GM23338 (cell line): ENCODE results near the gene ZPBP. TPM values are rescaled to one million over a fixed set of nuclear protein-coding genes. Genes with fewer than 3 reads are reported as not detected.

Experiments used
- ATAC-seq: fragments of 200-7000 bp; cut with Tn5 transposase; 3 replicates; pipeline ENCODE4 v1.9.1; 2020
- DNase-seq: peaks from one replicate; pipeline ENCODE4 v3.0.0-alpha.2; 2015; ENCODE audit warnings: low spot score
- H2AFZ ChIP-seq: fragments of 200-600 bp; sonication (generic); 2 replicates; pipeline ENCODE4 v1.8.0; 2016; ENCODE audit warnings: antibody characterized with exemption, mild to moderate bottlenecking, moderate library complexity
- H3F3A ChIP-seq: fragments of 200-600 bp; sonication (generic); replicated peaks from 2 replicates; pipeline ENCODE4 v1.8.0; 2017; ENCODE audit warnings: antibody characterized with exemption, mixed run types, low read depth
- H3K27ac ChIP-seq: fragments of 200-600 bp; sonication (generic); 2 replicates; pipeline ENCODE4 v1.6.1; 2016; ENCODE audit warnings: low read depth
- H3K27me3 ChIP-seq: fragments of 200-600 bp; sonication (generic); 2 replicates; pipeline ENCODE4 v1.8.0; 2016; ENCODE audit warnings: mild to moderate bottlenecking, mixed run types, moderate library complexity; ENCODE audit not compliant: insufficient read depth
- H3K36me3 ChIP-seq: fragments of 200-600 bp; sonication (generic); 2 replicates; pipeline ENCODE4 v1.8.0; 2016; ENCODE audit warnings: mild to moderate bottlenecking; ENCODE audit not compliant: insufficient read depth
- H3K4me1 ChIP-seq: fragments of 200-600 bp; sonication (generic); 2 replicates; pipeline ENCODE4 v1.8.0; 2016; ENCODE audit warnings: mild to moderate bottlenecking, moderate library complexity; ENCODE audit not compliant: insufficient read depth
- H3K4me2 ChIP-seq: fragments of 200-600 bp; sonication (generic); 2 replicates; pipeline ENCODE4 v1.7.1; 2017; ENCODE audit warnings: mixed run types
- H3K4me3 ChIP-seq: fragments of 200-600 bp; sonication (generic); 2 replicates; pipeline ENCODE4 v1.6.1; 2016; ENCODE audit warnings: mixed run types
- H3K79me2 ChIP-seq: fragments of 200-600 bp; sonication (generic); replicated peaks from 2 replicates; pipeline ENCODE4 v1.8.0; 2017; ENCODE audit warnings: mild to moderate bottlenecking; ENCODE audit not compliant: insufficient read depth
- H3K9me2 ChIP-seq: fragments of 200-600 bp; sonication (generic); 2 replicates; pipeline ENCODE4 v1.8.0; 2017; ENCODE audit not compliant: insufficient read depth
- H4K20me1 ChIP-seq: fragments of 200-600 bp; sonication (generic); replicated peaks from 2 replicates; pipeline ENCODE4 v1.8.0; 2017; ENCODE audit warnings: mild to moderate bottlenecking; ENCODE audit not compliant: insufficient read depth
- H3K27ac Mint-ChIP-seq: 2 replicates; pipeline ENCODE4 v1.8.0; 2020; ENCODE audit warnings: inconsistent platforms, mild to moderate bottlenecking, moderate library complexity, mixed read lengths
- H3K27me3 Mint-ChIP-seq: 3 replicates; pipeline ENCODE4 v1.8.0; 2022; ENCODE audit warnings: low read depth, mild to moderate bottlenecking, moderate library complexity, mixed read lengths, inconsistent platforms; ENCODE audit not compliant: insufficient read depth, poor library complexity
- H3K36me3 Mint-ChIP-seq: 3 replicates; pipeline ENCODE4 v1.8.0; 2021; ENCODE audit warnings: low read depth, mild to moderate bottlenecking, inconsistent platforms, moderate library complexity, mixed read lengths
- H3K4me1 Mint-ChIP-seq: 3 replicates; pipeline ENCODE4 v1.8.0; 2020; ENCODE audit warnings: mild to moderate bottlenecking, inconsistent platforms, mixed read lengths
- H3K4me3 Mint-ChIP-seq: 3 replicates; pipeline ENCODE4 v1.8.0; 2021; ENCODE audit warnings: moderate library complexity, mild to moderate bottlenecking, inconsistent platforms, mixed read lengths
- H3K9me3 Mint-ChIP-seq: 3 replicates; pipeline ENCODE4 v1.8.0; 2020; ENCODE audit warnings: moderate library complexity, mild to moderate bottlenecking, inconsistent platforms, mixed read lengths
- CREB1 ChIP-seq: fragments of 250-450 bp; sonication (Bioruptor Pico); IDR thresholded peaks from 2 replicates; pipeline ENCODE4 v1.5.0; 2020; ENCODE audit warnings: low read depth, mild to moderate bottlenecking, moderate library complexity
- EZH2 ChIP-seq: fragments of 200-600 bp; sonication (generic); IDR thresholded peaks from one replicate; pipeline ENCODE4 v1.8.0; 2017; ENCODE audit warnings: antibody characterized with exemption, mild to moderate bottlenecking, low read depth; ENCODE audit not compliant: unreplicated experiment
- POLR2AphosphoS5 ChIP-seq: IDR thresholded peaks from 2 replicates; pipeline ENCODE4 v1.6.1; 2016; ENCODE audit warnings: antibody characterized with exemption, low read depth
- STAT1 ChIP-seq: IDR thresholded peaks from one replicate; pipeline ENCODE4 v1.6.1; 2016; ENCODE audit warnings: antibody characterized with exemption; ENCODE audit not compliant: unreplicated experiment
- ZNF331 ChIP-seq: fragments of 250-450 bp; sonication (Bioruptor Pico); IDR thresholded peaks from 2 replicates; pipeline ENCODE4 v1.5.0; 2020; ENCODE audit warnings: low read depth, mild to moderate bottlenecking, moderate library complexity
- polyA plus RNA-seq: library from polyadenylated mRNA; unstranded; fragments of >200 nt; fragmentation: Nextera tagmentation; extraction: Ambion mirVana; gene quantifications from 2 replicates; pipeline ENCODE4 v1.2.1, GENCODE V29; 2016
- total RNA-seq: library from RNA; depleted of rRNA; stranded (reverse); fragments of >200 nt; shearing (Covaris generic); gene quantifications from 2 replicates; pipeline ENCODE4 v1.2.3, GENCODE V29; 2014; rRNA removed

Gene ZPBP
- total and polyA plus RNA-seq, 2 experiments from 2014 or later = not detected

- no peaks in the 10 kb centered on the region for H3K27me3 Mint-ChIP-seq
- H3K4me1 Mint-ChIP-seq = peaks cover 4% of the 10 kb centered on the region
- no peak overlapping the region for H3K4me3 Mint-ChIP-seq
- H3K4me3 ChIP-seq = no peak overlapping the region
- peaks cover 8% of the 10 kb centered on the region; the same call in 1 of the 3 replicates for H3K36me3 Mint-ChIP-seq
- DNase-seq (no peak), ATAC-seq (no peak)
- H3K27me3 ChIP-seq = no peaks in the 10 kb centered on the region
- H3K9me3 Mint-ChIP-seq = peaks cover 2% of the 10 kb centered on the region; the same call in 2 of the 3 replicates
- H3F3A ChIP-seq = no peaks in the 10 kb centered on the region
- no peaks in the 10 kb centered on the region for H3K9me2 ChIP-seq
- no peaks in the 10 kb centered on the region for H3K79me2 ChIP-seq
- no peaks in the 10 kb centered on the region for H3K4me1 ChIP-seq
- TF ChIP-seq STAT1 = no peak
- TF ChIP-seq ZNF331 (CRISPR knock-in tag) = no peak
- no peak for TF ChIP-seq EZH2
- no peak for TF ChIP-seq POLR2AphosphoS5
- TF ChIP-seq CREB1 (CRISPR knock-in tag) = no peak
- H3K4me2 ChIP-seq = no peak overlapping the region
- no peak overlapping the region for H3K27ac ChIP-seq
- no peak overlapping the region for H2AFZ ChIP-seq
- no peaks in the 10 kb centered on the region for H4K20me1 ChIP-seq
- H3K27ac Mint-ChIP-seq = no peak overlapping the region
- H3K36me3 ChIP-seq = no peaks in the 10 kb centered on the region
These were observed 200.6 kb downstream of the ZPBP start for GRCh38 chr7:49892481-49892880.

Other genes starting within 250 kb of the ZPBP start
- 0.43 and 1.8 TPM in 2 replicates for gene IKZF1, start 211.5 kb upstream of the ZPBP start, total RNA-seq
- 0.45 and 0.57 TPM in 2 replicates for gene IKZF1, start 211.5 kb upstream of the ZPBP start, polyA plus RNA-seq